Gastroesophageal sphincter (tissue), 4 donors: ENCODE data around the gene EVPLL. TPM values are rescaled to one million over a fixed set of nuclear protein-coding genes. Genes with fewer than 3 reads are reported as not detected.
A peak's percentile ranks its signal among the peaks of the same experiment; 100 is the strongest.

ENCODE experiments used
- ATAC-seq: fragments of 150-250 bp; one replicate; pipeline ENCODE4 v1.9.1; 2016; ENCODE audit warnings: mild to moderate bottlenecking, moderate library complexity
- H3K27ac ChIP-seq, 4 donors: fragments of 200-600 bp; sonication (generic) in 3 of 4; 1 replicate in 3 of 4; 2 replicates in 1 of 4; pipeline ENCODE4 v1.5.1; 2016 to 2019
- H3K27me3 ChIP-seq: fragments of 200-600 bp; sonication (generic); one replicate; pipeline ENCODE4 v1.5.1; 2019
- H3K36me3 ChIP-seq, 2 donors: fragments of 200-600 bp; sonication (generic); one replicate each; pipeline ENCODE4 v1.5.1; 2019; ENCODE audit warnings: control low read depth in 1 of 2
- H3K4me1 ChIP-seq, 3 donors: fragments of 200-600 bp; sonication (generic); 1 replicate in 2 of 3; 2 replicates in 1 of 3; pipeline ENCODE4 v1.5.1; 2016 to 2019; ENCODE audit warnings: control low read depth in 2 of 3
- H3K4me3 ChIP-seq, 2 donors: fragments of 200-600 bp; sonication (generic); one replicate each; pipeline ENCODE4 v1.5.1; 2019; ENCODE audit warnings: mild to moderate bottlenecking in 1 of 2, moderate library complexity in 1 of 2
- H3K9me3 ChIP-seq, 3 donors: fragments of 200-600 bp; sonication (generic); one replicate each; pipeline ENCODE4 v1.5.1; 2017 to 2019; ENCODE audit warnings: control low read depth in 2 of 3
- CTCF ChIP-seq, 4 experiments: fragments of 200-600 bp in 2 of 4; fragments of 450-650 bp in 2 of 4; sonication (generic) in 1 of 4; IDR thresholded peaks; one replicate each; pipeline ENCODE4 v1.5.1; 2017 to 2019; ENCODE audit warnings: antibody characterized with exemption in 4 of 4, mild to moderate bottlenecking in 2 of 4, moderate library complexity in 2 of 4
- EP300 ChIP-seq: sonication (generic); formaldehyde crosslinking; IDR thresholded peaks from one replicate; pipeline ENCODE4 v1.6.1; 2017; ENCODE audit warnings: antibody characterized with exemption, mild to moderate bottlenecking
- POLR2A ChIP-seq, 2 donors: fragments of 450-650 bp; IDR thresholded peaks; one replicate each; pipeline ENCODE4 v1.6.1; 2017; ENCODE audit warnings: antibody characterized with exemption in 2 of 2, mild to moderate bottlenecking in 2 of 2, moderate library complexity in 1 of 2
- POLR2AphosphoS5 ChIP-seq: sonication (generic); formaldehyde crosslinking; IDR thresholded peaks from one replicate; pipeline ENCODE4 v1.6.1; 2017; ENCODE audit warnings: antibody characterized with exemption
- WGBS, 2 donors: methylation state at CpG; one replicate each; pipeline ENCODE4 v1.1.5; 2018; ENCODE audit warnings: low coverage in 1 of 2; 5-methylcytosine and 5-hydroxymethylcytosine counted together
- total RNA-seq, 4 donors: library from RNA; depleted of rRNA; stranded (reverse); fragments of >200 nt; gene quantifications; one replicate each; pipeline ENCODE4 v1.1.0, GENCODE V29; 2016

EVPLL gene
- total RNA-seq, 4 donors from 2014 or later, result not detected

GRCh38 chr17:18339933-18340332 is 37.6 kb upstream of the EVPLL start:
- Histone ChIP-seq H3K27me3 (no peaks in the 10 kb centered on the region), H3K27ac (no peak overlapping the region), H3K4me3 (no peak overlapping the region), H3K9me3 (no peaks in the 10 kb centered on the region), H3K4me1 (no peaks in the 10 kb centered on the region), H3K36me3 (peaks cover 0 to 95% of the 10 kb centered on the region in 2 donors)
- no CpG with 5 or more reads among the region's 13 CpGs for WGBS, 2 donors
- TF ChIP-seq CTCF (IDR thresholded peaks at IDR 0.05) (no peak), EP300 (no peak)
- ATAC-seq, result no peak

DNA sequence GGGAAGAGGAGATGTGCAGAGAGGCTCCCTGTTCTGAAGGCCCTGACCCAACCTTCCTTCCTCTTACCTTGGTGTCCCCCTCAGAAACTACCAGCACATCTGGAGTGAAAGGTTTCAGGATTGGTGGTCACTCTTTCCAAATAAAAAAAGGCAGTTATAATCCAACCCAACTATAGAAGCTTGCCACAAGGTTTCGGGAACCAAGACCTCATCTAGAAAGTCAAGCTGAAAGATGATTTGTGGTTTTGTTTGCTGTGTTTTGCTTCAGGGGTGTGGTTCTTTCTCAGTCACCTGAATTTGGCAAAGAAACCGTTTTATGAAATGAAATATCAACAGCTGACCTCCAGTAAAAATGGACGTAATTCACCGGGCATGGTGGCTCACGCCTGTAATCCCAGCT is 33.6 kb upstream of the EVPLL start:
- ATAC-seq, result no peak
- no peak for TF ChIP-seq POLR2AphosphoS5
- TF ChIP-seq CTCF (IDR thresholded peaks at IDR 0.05), result no peak
- TF ChIP-seq POLR2A (IDR thresholded peaks at IDR 0.05), result no peak
- TF ChIP-seq EP300, result no peak
- Histone ChIP-seq H3K4me3 (no peak overlapping the region), H3K9me3 (no peaks in the 10 kb centered on the region), H3K27ac (no peak overlapping the region), H3K27me3 (no peaks in the 10 kb centered on the region), H3K36me3 (peaks cover 0 to 100% of the 10 kb centered on the region in 2 donors), H3K4me1 (no peaks in the 10 kb centered on the region)
- WGBS, 2 donors, result 84 to 92% methylated on average over 4 to 5 of the region's 5 CpGs

- H3K36me3 ChIP-seq, result peaks cover 0 to 81% of the 10 kb centered on the region in 2 donors
- TF ChIP-seq CTCF (IDR thresholded peaks at IDR 0.05) (no peak), POLR2AphosphoS5 (no peak), EP300 (no peak), POLR2A (IDR thresholded peaks at IDR 0.05) (no peak)
- 84 to 85% methylated on average over 5 to 6 of the region's 6 CpGs for WGBS, 2 donors
Observed at GRCh38 chr17:18353541-18353940, 24.0 kb upstream of the EVPLL start.

DNA sequence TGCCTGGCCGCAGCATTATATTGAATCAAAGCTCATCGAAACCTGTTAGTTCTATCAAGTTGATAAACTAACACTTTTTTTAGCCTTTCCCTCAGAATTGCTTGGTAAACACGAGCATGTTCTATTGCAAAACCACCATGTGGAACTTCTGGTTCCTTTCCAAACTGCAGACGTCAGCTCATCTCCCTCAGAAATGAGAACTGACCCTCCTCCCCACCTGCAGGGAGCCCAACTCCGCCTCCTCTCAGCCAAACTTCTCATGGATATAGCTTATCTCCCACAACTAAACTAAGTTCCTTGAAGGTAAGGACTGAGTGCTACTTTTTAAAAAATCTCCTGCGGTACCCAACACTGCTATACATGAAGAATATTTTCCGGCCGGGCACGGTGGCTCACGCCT is 21.0 kb upstream of the EVPLL start:
- ATAC-seq, result peak; percentile 86
- Histone ChIP-seq H3K4me3 (no peak overlapping the region), H3K27ac (peak overlapping the region in 3 of 4 donors; percentile 53 to 61 (median 54)), H3K36me3 (peaks cover 0 to 73% of the 10 kb centered on the region in 2 donors), H3K27me3 (no peaks in the 10 kb centered on the region), H3K4me1 (peaks cover 0 to 16% (median 0%) of the 10 kb centered on the region in 3 donors), H3K9me3 (no peaks in the 10 kb centered on the region)
- 78 to 87% methylated on average over 5 to 7 of the region's 10 CpGs for WGBS, 2 donors
- TF ChIP-seq POLR2A (IDR thresholded peaks at IDR 0.05) (no peak), POLR2AphosphoS5 (no peak), CTCF (IDR thresholded peaks at IDR 0.05) (no peak), EP300 (no peak)

More at GRCh38 chr17:18353541-18353940, 24.0 kb upstream of the EVPLL start:
- no peak for ATAC-seq
- Histone ChIP-seq H3K4me3 (no peak overlapping the region), H3K9me3 (no peaks in the 10 kb centered on the region), H3K4me1 (peaks cover 0 to 12% (median 0%) of the 10 kb centered on the region in 3 donors), H3K27ac (no peak overlapping the region), H3K27me3 (no peaks in the 10 kb centered on the region)

DNA sequence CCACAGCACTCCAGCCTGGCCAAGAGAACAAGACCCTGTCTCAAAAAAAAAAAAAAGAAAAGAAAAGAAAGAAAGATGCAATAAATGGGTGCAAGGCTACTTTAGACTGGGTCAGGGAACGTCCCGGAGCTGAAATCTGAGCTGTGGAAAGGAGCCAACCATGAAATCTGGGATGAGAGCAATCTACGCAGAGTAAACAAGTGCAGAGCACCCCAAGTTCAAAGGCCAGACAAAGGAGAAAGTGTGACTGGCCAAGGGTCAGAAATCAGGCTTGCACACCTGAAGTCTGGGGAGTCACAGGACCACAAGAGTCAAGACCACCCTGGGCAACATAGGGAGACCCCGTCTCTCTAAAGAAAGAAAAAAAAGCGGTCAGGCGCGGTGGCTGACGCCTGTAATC is 17.1 kb upstream of the EVPLL start:
- ATAC-seq, result no peak
- Histone ChIP-seq H3K27me3 (no peaks in the 10 kb centered on the region), H3K9me3 (no peaks in the 10 kb centered on the region), H3K4me3 (no peak overlapping the region), H3K36me3 (peaks cover 0 to 37% of the 10 kb centered on the region in 2 donors), H3K4me1 (peaks cover 0 to 38% (median 4%) of the 10 kb centered on the region in 3 donors), H3K27ac (no peak overlapping the region)
- 82 to 100% methylated on average over 5 to 6 of the region's 8 CpGs for WGBS, 2 donors
- no peak for TF ChIP-seq EP300
- TF ChIP-seq POLR2A (IDR thresholded peaks at IDR 0.05), result no peak
- no peak for TF ChIP-seq POLR2AphosphoS5
- TF ChIP-seq CTCF (IDR thresholded peaks at IDR 0.05), result no peak
